Loucy (cell line): Measurements from ENCODE around the gene AQP9.

Experiments
- CTCF ChIP-seq: fragments of 200-600 bp; sonication (generic); conservative IDR thresholded peaks from 2 replicates; pipeline ENCODE4 v1.5.1; 2014; ENCODE audit warnings: mild to moderate bottlenecking, antibody characterized with exemption, low read length
- EZH2phosphoT487 ChIP-seq: fragments of 200-600 bp; IDR thresholded peaks from 2 replicates; pipeline ENCODE4 v1.6.1; 2018; ENCODE audit warnings: antibody characterized with exemption, mild to moderate bottlenecking, moderate library complexity, borderline replicate concordance

DNA sequence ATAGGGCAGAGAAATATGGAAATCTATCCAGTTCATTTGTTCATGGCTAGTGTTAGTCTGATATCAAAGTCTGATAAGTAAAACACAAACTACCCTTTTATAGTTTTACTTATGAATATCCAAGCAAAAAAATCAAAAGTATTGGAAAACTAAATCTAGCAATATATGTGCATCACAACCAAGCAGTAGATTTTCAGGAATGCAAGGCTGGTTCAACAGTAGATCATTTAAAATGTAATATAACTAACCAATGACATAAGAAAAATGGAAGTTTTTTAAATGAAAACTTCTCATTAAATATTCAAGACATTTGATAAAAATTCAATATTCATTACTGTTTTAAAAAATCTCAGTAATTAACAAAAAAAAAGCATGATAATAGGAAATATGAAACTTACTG lies 12.8 kb upstream of the AQP9 start:
- no peak for TF ChIP-seq CTCF
- no peak for TF ChIP-seq EZH2phosphoT487
